ENCODE measurements around the gene WLS. TPM values are rescaled to one million over a fixed set of nuclear protein-coding genes. Genes with fewer than 3 reads are reported as not detected.
A peak's percentile ranks its signal among the peaks of the same experiment; 100 is the strongest.

The WLS gene
- total RNA-seq, 1 donor from 2014 or later: 55.0 TPM

GRCh38 chr1:68113966-68114365, 118.4 kb downstream of the WLS start:
- no peak for DNase-seq (ENCODE audit: low read depth)
- no peak for TF ChIP-seq CTCF (IDR thresholded peaks at IDR 0.05; ENCODE audit: insufficient read depth, low read length, poor library complexity, severe bottlenecking)
- no peak overlapping the region for H3K4me3 ChIP-seq (ENCODE audit: low read depth, low read length)
- H3K27me3 ChIP-seq (ENCODE audit: control insufficient read depth, insufficient read depth, low read length): no peaks in the 10 kb centered on the region
- no peaks in the 10 kb centered on the region for H3K36me3 ChIP-seq (ENCODE audit: control insufficient read depth, insufficient read depth, low read length)

GRCh38 chr1:68112835-68113243, 119.5 kb downstream of the WLS start:
- no peak for DNase-seq (ENCODE audit: low read depth)
- no peak for TF ChIP-seq CTCF (IDR thresholded peaks at IDR 0.05; ENCODE audit: insufficient read depth, low read length, poor library complexity, severe bottlenecking)
- H3K4me3 ChIP-seq (ENCODE audit: low read depth, low read length): no peak overlapping the region
- no peaks in the 10 kb centered on the region for H3K36me3 ChIP-seq (ENCODE audit: control insufficient read depth, insufficient read depth, low read length)
- no peaks in the 10 kb centered on the region for H3K27me3 ChIP-seq (ENCODE audit: control insufficient read depth, insufficient read depth, low read length)

- Histone ChIP-seq H3K36me3 (ENCODE audit: control insufficient read depth, insufficient read depth, low read length) (no peaks in the 10 kb centered on the region), H3K27me3 (ENCODE audit: control insufficient read depth, insufficient read depth, low read length) (no peaks in the 10 kb centered on the region), H3K4me3 (ENCODE audit: low read depth, low read length) (no peak overlapping the region)
- DNase-seq (ENCODE audit: low read depth): no peak
- TF ChIP-seq CTCF (IDR thresholded peaks at IDR 0.05; ENCODE audit: insufficient read depth, low read length, poor library complexity, severe bottlenecking): peak; percentile 70
Observed at GRCh38 chr1:68111519-68112436, 120.5 kb downstream of the WLS start.

DNA sequence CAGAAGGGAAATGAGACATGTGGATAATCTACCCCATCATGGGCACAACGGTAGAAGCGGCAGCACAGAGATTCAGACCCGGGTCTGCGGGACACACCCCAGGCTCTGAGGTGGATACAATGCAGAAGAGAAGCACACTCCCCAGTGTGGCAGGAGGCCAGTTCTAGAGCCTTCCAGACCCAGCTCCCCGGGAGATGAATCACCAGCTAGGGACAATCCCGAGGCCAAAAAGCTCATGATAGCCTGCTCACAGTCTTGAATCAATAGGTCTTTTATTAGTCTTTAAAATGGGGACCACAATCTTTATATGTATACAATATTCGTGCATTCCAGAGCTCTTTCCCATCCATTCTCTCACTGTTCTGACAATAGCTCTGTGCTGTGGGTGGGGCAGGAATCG, 124.6 kb downstream of the WLS start:
- DNase-seq (ENCODE audit: low read depth): no peak
- no peak for TF ChIP-seq CTCF (IDR thresholded peaks at IDR 0.05; ENCODE audit: insufficient read depth, low read length, poor library complexity, severe bottlenecking)
- Histone ChIP-seq H3K4me3 (ENCODE audit: low read depth, low read length) (no peak overlapping the region), H3K27me3 (ENCODE audit: control insufficient read depth, insufficient read depth, low read length) (no peaks in the 10 kb centered on the region), H3K36me3 (ENCODE audit: control insufficient read depth, insufficient read depth, low read length) (no peaks in the 10 kb centered on the region)

DNA sequence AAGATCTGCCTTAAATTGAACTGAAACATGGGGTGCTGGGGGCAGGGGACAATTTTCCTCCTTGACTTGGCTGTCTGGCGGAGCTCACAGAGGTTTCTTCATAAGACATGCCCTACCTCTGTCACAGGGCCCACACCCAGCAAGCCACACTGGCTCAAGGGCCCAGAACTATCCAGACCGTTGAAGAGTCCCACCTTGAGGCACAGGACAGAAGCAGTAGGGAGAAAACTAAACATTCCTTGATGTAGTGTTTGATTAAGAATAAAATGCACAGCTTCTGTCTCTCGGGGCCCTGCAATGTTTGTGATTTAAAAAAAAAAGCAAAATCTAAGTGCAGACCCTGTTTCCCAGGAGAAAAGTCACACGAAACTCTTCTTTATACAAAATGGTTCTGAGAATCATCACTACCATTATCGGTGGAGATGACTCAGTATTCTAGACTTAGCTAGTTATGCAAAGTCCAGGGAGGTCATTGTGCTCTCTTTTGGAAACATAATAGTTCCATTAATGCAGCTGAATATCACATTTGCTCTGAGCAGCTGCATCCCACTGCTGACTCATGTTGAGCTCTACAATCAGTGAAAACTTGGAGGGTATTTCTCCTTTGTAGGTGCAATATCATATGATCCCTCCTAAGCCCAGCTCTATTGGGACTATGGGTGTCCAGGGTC, 128.3 kb downstream of the WLS start:
- H3K27me3 ChIP-seq (ENCODE audit: control insufficient read depth, insufficient read depth, low read length): no peaks in the 10 kb centered on the region
- no peak overlapping the region for H3K4me3 ChIP-seq (ENCODE audit: low read depth, low read length)
- TF ChIP-seq CTCF (IDR thresholded peaks at IDR 0.05; ENCODE audit: insufficient read depth, low read length, poor library complexity, severe bottlenecking): no peak
- DNase-seq (ENCODE audit: low read depth): no peak
- H3K36me3 ChIP-seq (ENCODE audit: control insufficient read depth, insufficient read depth, low read length): no peaks in the 10 kb centered on the region
